HEK293T (cell line): ENCODE measurements around the gene SART1.

Experiments used
- CTCF ChIA-PET: fragments of 350-600 bp; formaldehyde crosslinking; extraction: SDS; loops from one replicate; lab custom pipeline; 2021; ENCODE audit warnings: antibody characterized with exemption, inconsistent platforms; lab: Yijun Ruan, JAX
- POLR2A ChIA-PET: fragments of 350-600 bp; formaldehyde crosslinking; extraction: SDS; loops from one replicate; lab custom pipeline; 2020; ENCODE audit warnings: antibody characterized with exemption, inconsistent platforms; lab: Yijun Ruan, JAX
- DNase-seq: peaks from one replicate; pipeline ENCODE4 v3.0.0; 2012; ENCODE audit warnings: mixed read lengths; ENCODE audit errors: extremely low spot score
- ARNT ChIP-seq: fragments of 450-650 bp; IDR thresholded peaks from 2 replicates; pipeline ENCODE4 v1.6.1; 2017; ENCODE audit warnings: mild to moderate bottlenecking
- BHLHE40 ChIP-seq: fragments of 450-650 bp; IDR thresholded peaks from 2 replicates; pipeline ENCODE4 v1.6.1; 2016; ENCODE audit warnings: mild to moderate bottlenecking, moderate library complexity, borderline replicate concordance
- CTBP1 ChIP-seq: fragments of 450-650 bp; IDR thresholded peaks from 2 replicates; pipeline ENCODE4 v1.6.1; 2016; ENCODE audit warnings: borderline replicate concordance
- ELF4 ChIP-seq: fragments of 450-650 bp; IDR thresholded peaks from 2 replicates; pipeline ENCODE4 v1.6.1; 2017; ENCODE audit warnings: antibody characterized with exemption
- FOXA1 ChIP-seq: fragments of 450-650 bp; IDR thresholded peaks from 2 replicates; pipeline ENCODE4 v1.6.1; 2016; ENCODE audit warnings: mild to moderate bottlenecking
- FOXK2 ChIP-seq: fragments of 450-650 bp; IDR thresholded peaks from 2 replicates; pipeline ENCODE4 v1.6.1; 2016; ENCODE audit warnings: mild to moderate bottlenecking
- FOXM1 ChIP-seq: fragments of 450-650 bp; IDR thresholded peaks from 2 replicates; pipeline ENCODE4 v1.6.1; 2017; ENCODE audit warnings: mild to moderate bottlenecking, borderline replicate concordance
- HDGF ChIP-seq: fragments of 450-650 bp; IDR thresholded peaks from 2 replicates; pipeline ENCODE4 v1.6.1; 2017; ENCODE audit warnings: antibody characterized with exemption, borderline replicate concordance
- L3MBTL2 ChIP-seq: fragments of 450-650 bp; conservative IDR thresholded peaks from 2 replicates; pipeline ENCODE4 v1.6.1; 2016; ENCODE audit warnings: mild to moderate bottlenecking
- LEF1 ChIP-seq: fragments of 450-650 bp; IDR thresholded peaks from 2 replicates; pipeline ENCODE4 v1.6.1; 2017; ENCODE audit warnings: mild to moderate bottlenecking, borderline replicate concordance
- NFRKB ChIP-seq: fragments of 450-650 bp; IDR thresholded peaks from 2 replicates; pipeline ENCODE4 v1.6.1; 2016; ENCODE audit warnings: mild to moderate bottlenecking, moderate library complexity
- SP1 ChIP-seq: fragments of 450-650 bp; IDR thresholded peaks from 2 replicates; pipeline ENCODE4 v1.6.1; 2017
- SUZ12 ChIP-seq: fragments of 450-650 bp; IDR thresholded peaks from 2 replicates; pipeline ENCODE4 v1.6.1; 2016; ENCODE audit warnings: mild to moderate bottlenecking
- TARDBP ChIP-seq: fragments of 450-650 bp; IDR thresholded peaks from 2 replicates; pipeline ENCODE4 v1.6.1; 2016
- ZNF384 ChIP-seq: fragments of 450-650 bp; IDR thresholded peaks from 2 replicates; pipeline ENCODE4 v1.6.1; 2016
- TF ChIP-seq, protein P1 (sequence below): fragments of 450-650 bp; IDR thresholded peaks from 2 replicates; pipeline ENCODE4 v1.6.1; 2016

The SART1 gene

DNA sequence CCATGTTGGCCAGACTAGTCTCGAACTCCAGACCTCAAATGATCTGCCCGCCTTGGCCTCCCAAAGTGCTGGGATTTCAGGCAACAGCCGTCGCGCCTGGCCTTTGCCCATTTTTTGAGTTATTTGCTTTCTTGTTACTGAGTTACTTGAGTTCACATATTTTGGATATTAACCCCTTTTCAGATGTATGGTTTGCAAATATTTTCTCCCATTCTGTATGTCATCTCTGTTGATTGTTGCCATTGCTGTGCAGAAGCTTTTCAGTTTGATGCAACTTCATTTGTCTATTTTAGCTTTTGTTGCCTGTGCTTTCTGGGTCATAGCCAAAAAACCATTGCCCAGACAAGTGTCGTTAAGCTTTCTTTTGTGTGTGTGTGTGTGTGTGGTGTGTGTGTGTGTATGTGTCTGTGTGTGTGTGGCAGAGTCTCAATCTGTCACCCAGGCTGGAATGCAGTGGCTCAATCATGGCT is 9.4 kb upstream of the SART1 start:
- ChIA-PET CTCF (interaction anchor here (0.6 kb wide), 1 partner anchor 247 kb away, joined by 3 read pairs; no protein-coding TSS in a partner anchor), POLR2A (interaction anchor here (0.6 to 1.0 kb wide), 2 partner anchors 16 to 41 kb away, joined by 3 read pairs; no protein-coding TSS in a partner anchor)

DNA sequence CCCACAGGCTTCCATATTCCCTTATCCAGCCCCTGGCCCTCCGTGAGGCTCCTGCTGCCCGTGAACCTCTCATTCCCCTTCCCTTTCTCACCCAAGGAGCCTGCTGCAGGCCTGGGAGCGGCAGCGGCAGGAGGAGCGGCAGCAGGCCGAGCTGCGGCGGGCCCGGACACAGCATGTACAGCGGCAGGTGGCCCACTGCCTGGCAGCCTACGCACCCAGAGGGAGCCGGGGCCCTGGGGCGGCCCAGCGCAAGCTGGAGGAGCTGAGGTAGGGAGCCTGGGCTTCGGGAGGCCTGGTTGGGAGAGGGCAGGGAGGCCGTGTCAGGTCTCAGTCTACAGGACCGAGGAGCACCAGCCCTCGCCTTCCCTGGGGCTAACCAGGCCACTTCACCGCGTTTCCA is 8.1 kb upstream of the SART1 start:
- CTCF ChIA-PET: no interaction called here

More for the DNA sequence above, 9.4 kb upstream of the SART1 start:
- no peak for DNase-seq
- TF ChIP-seq BHLHE40 (no peak), TARDBP (no peak), ELF4 (no peak)

DNA sequence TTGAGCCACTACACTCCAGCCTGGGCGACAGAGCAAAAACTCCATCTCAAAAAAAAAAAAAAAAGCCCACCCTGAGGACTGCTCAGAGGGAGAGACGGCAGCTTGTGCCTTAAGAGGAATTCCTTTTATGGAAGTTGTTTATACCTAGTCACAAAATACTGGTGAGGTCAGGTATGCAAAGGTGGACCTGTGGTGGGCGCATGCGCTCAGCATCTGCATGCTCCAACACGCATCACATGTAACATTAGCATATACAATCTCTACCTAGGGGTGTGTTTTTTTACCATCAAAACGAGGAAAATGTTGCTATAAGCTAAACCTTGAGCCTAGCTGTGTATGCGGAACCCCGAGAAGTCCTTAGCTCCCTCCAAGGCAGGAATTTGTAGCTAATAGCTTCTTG is 6.8 kb upstream of the SART1 start:
- no peak for DNase-seq
- ChIA-PET CTCF (interaction anchor here (0.6 kb wide), 2 partner anchors 528 to 1024 kb away, joined by 3 read pairs; no protein-coding TSS in a partner anchor), POLR2A (no interaction called here)
- TF ChIP-seq LEF1: no peak
- no peak for TF ChIP-seq SP1
- TF ChIP-seq FOXK2: no peak

More for the DNA sequence above, 8.1 kb upstream of the SART1 start:
- TF ChIP-seq SP1 (no peak), FOXA1 (no peak), SUZ12 (no peak), ELF4 (no peak), NFRKB (no peak), TARDBP (no peak), BHLHE40 (no peak)
- POLR2A ChIA-PET: no interaction called here
- no peak for DNase-seq

DNA sequence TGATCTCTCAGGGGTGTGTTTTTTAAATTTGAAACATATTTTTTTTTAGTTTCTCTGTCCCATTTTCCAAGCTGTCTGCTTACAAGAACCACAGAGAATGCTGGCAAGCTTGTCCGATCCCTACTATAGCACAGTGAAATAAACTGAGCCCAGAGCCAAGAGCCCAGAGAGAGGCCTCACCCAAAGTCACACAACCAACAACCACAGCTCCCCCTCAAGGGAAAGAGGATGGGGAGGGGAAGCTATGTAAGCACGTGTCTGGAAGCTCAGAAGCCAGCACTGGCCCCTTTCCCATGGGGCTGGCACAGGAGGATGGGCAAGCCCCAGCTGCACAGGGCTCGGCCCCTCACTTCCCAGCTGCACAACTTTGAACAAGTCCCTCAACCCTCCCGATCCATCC is 3.2 kb upstream of the SART1 start:
- no peak for TF ChIP-seq FOXK2
- TF ChIP-seq ZNF384: no peak
- no peak for TF ChIP-seq FOXA1
- POLR2A ChIA-PET: interaction anchor here (1.5 kb wide), 1 partner anchor 70 kb away, joined by 4 read pairs; the partner anchor contains the start of gene FIBP
- CTCF ChIA-PET: no interaction called here
- DNase-seq: no peak

DNA sequence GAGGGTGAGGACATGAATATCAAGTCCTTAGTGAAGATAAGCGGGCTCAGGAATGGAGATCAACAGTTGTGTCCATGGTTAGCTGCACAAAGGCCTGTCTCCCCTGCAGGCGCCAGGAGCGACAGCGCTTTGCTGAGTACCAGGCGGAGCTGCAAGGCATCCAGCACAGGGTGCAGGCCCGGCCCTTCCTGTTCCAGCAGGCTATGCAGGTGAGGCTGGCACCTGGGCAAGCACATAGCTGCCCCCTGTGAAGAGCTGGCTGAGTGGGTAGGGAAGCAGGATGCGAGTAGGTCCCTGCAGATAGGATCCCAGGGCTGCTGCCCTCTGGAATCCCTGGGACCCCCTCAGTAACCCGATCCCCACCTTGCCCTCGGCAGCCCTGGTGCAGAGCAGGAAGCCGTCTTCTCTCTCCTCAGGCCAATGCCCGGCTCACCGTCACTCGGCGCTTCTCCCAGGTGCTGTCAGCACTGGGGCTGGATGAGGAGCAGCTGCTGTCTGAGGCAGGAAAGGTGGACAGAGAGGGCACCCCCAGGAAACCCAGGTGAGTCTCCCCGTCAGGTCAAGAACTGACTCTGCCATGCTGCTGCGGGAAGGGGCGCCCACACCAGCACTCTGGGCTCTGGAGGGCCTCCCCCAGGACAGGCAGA is 2.6 kb upstream of the SART1 start:
- TF ChIP-seq ARNT (no peak), CTBP1 (no peak), L3MBTL2 (no peak), HDGF (no peak), LEF1 (no peak)
- no peak for DNase-seq
- POLR2A ChIA-PET: no interaction called here
- CTCF ChIA-PET: no interaction called here

DNA sequence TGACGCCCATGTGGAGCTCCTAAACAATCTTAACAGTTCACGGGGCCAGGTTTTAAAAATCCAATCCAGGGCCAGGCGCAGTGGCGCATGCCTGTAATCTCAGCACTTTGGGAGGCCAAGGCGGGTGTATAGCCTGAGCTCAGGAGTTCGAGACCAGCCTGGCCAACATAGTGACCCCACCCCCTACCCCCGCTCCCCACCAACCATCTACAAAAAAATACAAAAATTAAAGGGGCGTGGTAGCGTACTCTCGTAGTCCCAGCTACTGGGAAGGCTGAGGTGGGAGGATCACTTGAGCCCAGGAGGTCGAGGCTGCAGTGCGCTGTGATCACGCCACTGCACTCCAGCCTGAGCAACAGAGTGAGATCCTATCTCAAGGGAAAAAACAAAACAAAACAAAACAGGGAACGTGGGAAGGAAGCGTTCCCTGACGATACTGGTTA is 689 bp upstream of the SART1 start:
- POLR2A ChIA-PET: interaction anchor here (0.9 to 1.9 kb wide), 5 partner anchors 10 to 101 kb away, joined by 3 to 9 read pairs (median 4); partner anchors contain the start of genes BANF1, CCDC85B, EIF1AD and FIBP
- no peak for DNase-seq
- TF ChIP-seq CTBP1: no peak
- no peak for TF ChIP-seq LEF1
- TF ChIP-seq, protein P1, sequence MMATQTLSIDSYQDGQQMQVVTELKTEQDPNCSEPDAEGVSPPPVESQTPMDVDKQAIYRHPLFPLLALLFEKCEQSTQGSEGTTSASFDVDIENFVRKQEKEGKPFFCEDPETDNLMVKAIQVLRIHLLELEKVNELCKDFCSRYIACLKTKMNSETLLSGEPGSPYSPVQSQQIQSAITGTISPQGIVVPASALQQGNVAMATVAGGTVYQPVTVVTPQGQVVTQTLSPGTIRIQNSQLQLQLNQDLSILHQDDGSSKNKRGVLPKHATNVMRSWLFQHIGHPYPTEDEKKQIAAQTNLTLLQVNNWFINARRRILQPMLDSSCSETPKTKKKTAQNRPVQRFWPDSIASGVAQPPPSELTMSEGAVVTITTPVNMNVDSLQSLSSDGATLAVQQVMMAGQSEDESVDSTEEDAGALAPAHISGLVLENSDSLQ: no peak
- TF ChIP-seq SP1: no peak
- no peak for TF ChIP-seq L3MBTL2
- TF ChIP-seq FOXA1: no peak
- TF ChIP-seq ZNF384: no peak
- no peak for TF ChIP-seq BHLHE40
- TF ChIP-seq SUZ12: no peak
- no peak for TF ChIP-seq FOXK2
- TF ChIP-seq ARNT: no peak
- TF ChIP-seq HDGF: no peak
- TF ChIP-seq NFRKB: no peak
- TF ChIP-seq FOXM1: no peak
- no peak for TF ChIP-seq TARDBP
- no peak for TF ChIP-seq ELF4
- CTCF ChIA-PET: interaction anchor here (1.1 kb wide), 1 partner anchor 73 kb away, joined by 4 read pairs; the partner anchor contains the start of gene FIBP

DNA sequence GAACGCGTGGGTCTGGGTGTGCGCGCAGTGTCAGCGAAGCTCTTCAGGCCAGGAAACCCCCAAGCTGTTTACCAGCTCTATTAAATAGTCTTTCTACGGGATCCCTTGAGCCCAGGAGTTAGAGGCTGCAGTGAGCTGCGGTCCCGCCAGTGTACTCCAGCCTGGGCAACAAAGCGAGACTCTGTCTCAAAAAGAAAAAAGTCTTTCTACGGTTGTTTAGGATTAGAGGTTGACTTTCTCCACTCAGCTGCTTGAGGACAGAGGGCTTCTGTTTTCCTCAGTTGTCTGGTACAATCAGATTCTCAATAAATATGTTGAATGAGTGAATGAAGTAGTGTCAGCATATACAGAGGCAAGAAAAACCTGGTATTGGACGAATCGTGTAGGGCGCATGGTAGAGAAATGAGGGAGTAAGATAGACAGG is 619 bp downstream of the SART1 start:
- CTCF ChIA-PET: no interaction called here
- POLR2A ChIA-PET: interaction anchor here (0.7 to 1.1 kb wide), 2 partner anchors 40 to 103 kb away, joined by 4 read pairs; partner anchors contain the start of genes BANF1 and EIF1AD
- TF ChIP-seq SP1: no peak
- no peak for TF ChIP-seq FOXA1
- TF ChIP-seq FOXM1: no peak
- no peak for TF ChIP-seq NFRKB
- TF ChIP-seq ARNT: no peak
- TF ChIP-seq, protein P1: no peak
- no peak for TF ChIP-seq BHLHE40
- no peak for TF ChIP-seq ZNF384
- TF ChIP-seq SUZ12: no peak
- TF ChIP-seq ELF4: no peak
- no peak for DNase-seq

DNA sequence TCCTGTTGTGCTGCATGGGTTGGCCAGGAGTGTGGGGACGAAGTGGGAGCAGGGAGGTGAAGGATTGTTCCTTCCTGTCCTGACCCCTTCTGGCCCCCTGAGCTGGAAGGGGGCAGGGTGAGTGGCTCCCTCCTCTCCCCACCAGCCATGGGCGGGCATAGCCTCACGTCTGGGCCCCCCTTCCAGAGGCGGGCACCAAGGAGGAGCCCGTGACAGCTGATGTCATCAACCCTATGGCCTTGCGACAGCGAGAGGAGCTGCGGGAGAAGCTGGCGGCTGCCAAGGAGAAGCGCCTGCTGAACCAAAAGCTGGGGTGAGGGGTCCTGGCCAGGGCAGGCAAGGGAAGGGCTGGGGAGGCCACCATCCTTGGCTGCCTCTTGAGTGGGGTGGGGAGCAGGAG is 3.4 kb downstream of the SART1 start:
- POLR2A ChIA-PET: no interaction called here
- TF ChIP-seq HDGF (no peak), CTBP1 (no peak), NFRKB (no peak), FOXA1 (no peak), TARDBP (no peak), LEF1 (no peak), SUZ12 (no peak), BHLHE40 (no peak), FOXK2 (no peak), SP1 (no peak), L3MBTL2 (no peak), ZNF384 (no peak), ARNT (no peak), FOXM1 (no peak), ELF4 (no peak)
- TF ChIP-seq, protein P1: no peak

More for the DNA sequence above, 3.4 kb downstream of the SART1 start:
- DNase-seq: no peak
- CTCF ChIA-PET: no interaction called here
